GM06990 (cell line): Measurements from ENCODE around the gene RIPOR2.

Source experiments
- DNase-seq: peaks from one replicate; pipeline ENCODE4 v3.0.0-alpha.2; 2011; ENCODE audit not compliant: insufficient read length; ENCODE audit errors: extremely low read depth
- H3K27me3 ChIP-seq: replicated peaks from 2 replicates; pipeline ENCODE4 v1.6.0; 2011; ENCODE audit warnings: low read length; ENCODE audit not compliant: control insufficient read depth, insufficient read depth
- H3K36me3 ChIP-seq: 2 replicates; pipeline ENCODE4 v1.5.1; 2011; ENCODE audit warnings: low read length; ENCODE audit not compliant: control insufficient read depth, insufficient read depth
- H3K4me3 ChIP-seq: replicated peaks from 2 replicates; pipeline ENCODE4 v1.5.1; 2011; ENCODE audit warnings: low read depth, mild to moderate bottlenecking, control low read depth, low read length
- TF ChIP-seq, protein P1 (sequence below): IDR thresholded peaks from 2 replicates; pipeline ENCODE4 v1.5.1; 2011; ENCODE audit warnings: low read length, control low read depth, mild to moderate bottlenecking, inconsistent platforms; ENCODE audit not compliant: insufficient read depth, poor library complexity, severe bottlenecking

Gene RIPOR2

GRCh38 chr6:24849713-24850112 lies 86.0 kb downstream of the RIPOR2 start:
- TF ChIP-seq, protein P1, sequence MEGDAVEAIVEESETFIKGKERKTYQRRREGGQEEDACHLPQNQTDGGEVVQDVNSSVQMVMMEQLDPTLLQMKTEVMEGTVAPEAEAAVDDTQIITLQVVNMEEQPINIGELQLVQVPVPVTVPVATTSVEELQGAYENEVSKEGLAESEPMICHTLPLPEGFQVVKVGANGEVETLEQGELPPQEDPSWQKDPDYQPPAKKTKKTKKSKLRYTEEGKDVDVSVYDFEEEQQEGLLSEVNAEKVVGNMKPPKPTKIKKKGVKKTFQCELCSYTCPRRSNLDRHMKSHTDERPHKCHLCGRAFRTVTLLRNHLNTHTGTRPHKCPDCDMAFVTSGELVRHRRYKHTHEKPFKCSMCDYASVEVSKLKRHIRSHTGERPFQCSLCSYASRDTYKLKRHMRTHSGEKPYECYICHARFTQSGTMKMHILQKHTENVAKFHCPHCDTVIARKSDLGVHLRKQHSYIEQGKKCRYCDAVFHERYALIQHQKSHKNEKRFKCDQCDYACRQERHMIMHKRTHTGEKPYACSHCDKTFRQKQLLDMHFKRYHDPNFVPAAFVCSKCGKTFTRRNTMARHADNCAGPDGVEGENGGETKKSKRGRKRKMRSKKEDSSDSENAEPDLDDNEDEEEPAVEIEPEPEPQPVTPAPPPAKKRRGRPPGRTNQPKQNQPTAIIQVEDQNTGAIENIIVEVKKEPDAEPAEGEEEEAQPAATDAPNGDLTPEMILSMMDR, result no peak
- H3K36me3 ChIP-seq, result peaks cover 16% of the 10 kb centered on the region
- no peak overlapping the region for H3K4me3 ChIP-seq
- no peaks in the 10 kb centered on the region for H3K27me3 ChIP-seq
- DNase-seq, result no peak

DNA sequence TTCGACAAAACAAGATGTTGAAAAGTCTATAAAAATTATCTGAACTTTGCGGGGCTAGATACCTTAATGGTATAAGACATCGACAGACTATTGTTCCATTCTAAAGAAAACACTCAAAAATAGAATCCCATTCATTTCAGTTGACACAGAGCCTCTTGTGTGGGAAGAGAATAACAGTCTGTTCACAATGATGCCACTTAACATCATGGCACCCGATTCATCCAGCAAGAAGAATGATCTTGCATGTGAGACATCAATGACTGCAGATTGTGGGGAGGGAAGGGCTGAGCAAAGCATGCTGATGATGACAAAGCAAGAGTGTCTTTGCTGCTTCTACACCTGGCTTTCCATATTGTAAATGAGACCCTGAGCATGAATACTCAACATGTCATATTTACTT lies 87.3 kb downstream of the RIPOR2 start:
- TF ChIP-seq, protein P1, result no peak
- DNase-seq, result no peak
- Histone ChIP-seq H3K36me3 (peaks cover 16% of the 10 kb centered on the region), H3K27me3 (no peaks in the 10 kb centered on the region), H3K4me3 (no peak overlapping the region)

- no peak for DNase-seq
- TF ChIP-seq, protein P1, result no peak
- Histone ChIP-seq H3K27me3 (no peaks in the 10 kb centered on the region), H3K4me3 (no peak overlapping the region), H3K36me3 (peaks cover 20% of the 10 kb centered on the region)
These were observed 88.4 kb downstream of the RIPOR2 start for GRCh38 chr6:24847402-24847801.

DNA sequence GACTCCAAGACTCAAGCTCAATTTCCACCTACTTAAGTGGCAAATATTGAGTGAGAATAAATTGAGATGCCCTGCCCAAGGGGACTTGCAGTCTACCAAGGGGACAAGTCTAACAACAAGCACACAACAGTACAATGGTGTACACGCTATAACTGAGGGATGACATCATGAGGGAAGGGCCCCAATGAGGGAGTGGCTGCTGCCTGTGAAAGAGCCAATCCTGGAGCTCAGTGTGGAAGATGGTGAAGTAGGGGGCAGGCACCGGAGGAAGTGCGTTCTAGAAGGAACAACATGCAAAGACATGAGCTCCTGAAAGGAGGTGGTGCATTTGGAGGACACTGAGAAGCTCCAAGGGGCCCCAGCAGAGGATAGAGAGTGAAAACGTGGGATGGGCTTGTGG lies 90.2 kb downstream of the RIPOR2 start:
- H3K4me3 ChIP-seq, result no peak overlapping the region
- H3K27me3 ChIP-seq, result no peaks in the 10 kb centered on the region
- no peak for DNase-seq
- TF ChIP-seq, protein P1, result no peak
- H3K36me3 ChIP-seq, result peaks cover 18% of the 10 kb centered on the region

DNA sequence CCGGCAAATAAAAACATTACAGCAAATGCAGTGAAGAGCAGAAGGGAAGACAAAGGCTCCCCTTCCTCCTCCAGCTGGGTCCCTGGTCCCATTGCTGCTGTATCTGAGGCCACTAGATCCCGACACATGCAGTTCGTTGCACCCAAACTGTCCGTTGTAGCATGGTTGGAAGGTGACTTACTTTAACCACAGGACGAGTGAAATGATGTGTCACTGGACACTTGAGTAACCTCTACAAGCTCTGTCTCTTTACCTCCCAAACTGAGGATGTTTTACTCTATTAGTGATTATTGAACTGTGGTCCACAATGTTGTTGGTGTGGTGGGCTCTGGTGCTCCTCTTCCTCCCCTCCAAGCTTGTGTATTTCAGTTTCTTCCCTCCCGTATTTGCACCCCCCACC lies 90.9 kb downstream of the RIPOR2 start:
- TF ChIP-seq, protein P1, result no peak
- Histone ChIP-seq H3K36me3 (peaks cover 18% of the 10 kb centered on the region), H3K27me3 (no peaks in the 10 kb centered on the region), H3K4me3 (no peak overlapping the region)
- DNase-seq, result no peak

DNA sequence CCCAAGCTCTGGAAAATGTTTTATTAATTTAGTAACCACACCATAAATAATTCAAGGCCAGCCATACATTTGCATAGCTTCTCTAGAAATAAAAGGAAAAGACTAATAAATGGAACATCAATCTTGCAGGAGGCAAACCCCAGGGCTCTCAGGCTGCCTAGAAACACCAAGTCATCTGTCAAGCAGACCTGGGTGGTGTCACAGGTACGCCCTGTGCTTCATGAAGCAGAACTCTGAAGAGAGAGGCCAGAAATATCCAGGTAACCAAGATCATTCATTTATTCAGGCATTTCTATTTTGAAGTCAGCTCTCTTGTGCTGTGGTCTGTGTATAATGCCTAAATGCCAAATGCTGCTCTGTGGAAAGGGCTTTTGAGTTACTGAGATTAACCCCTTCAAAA lies 91.7 kb downstream of the RIPOR2 start:
- H3K36me3 ChIP-seq, result peaks cover 14% of the 10 kb centered on the region
- H3K4me3 ChIP-seq, result no peak overlapping the region
- DNase-seq, result no peak
- TF ChIP-seq, protein P1, result no peak
- no peaks in the 10 kb centered on the region for H3K27me3 ChIP-seq
